K562 (cell line): ENCODE results near the gene NPY2R. TPM values are rescaled to one million over a fixed set of nuclear protein-coding genes. Genes with fewer than 3 reads are reported as not detected.

ENCODE experiments used
- ATAC-seq: fragments of 200-7000 bp; cut with Tn5 transposase; 3 replicates; pipeline ENCODE4 v1.9.1; 2020; ENCODE audit warnings: moderate library complexity
- BruUV-seq: library from RNA; stranded (reverse); fragments of 400-500 nt; replicated peaks from 2 replicates; lab custom pipeline; 2021; lab: Mats Ljungman, UMichigan
- CTCF ChIA-PET: fragments of 300-600 bp; formaldehyde crosslinking; extraction: SDS; loops from one replicate; lab custom pipeline; 2021; ENCODE audit warnings: low intra/inter-chr PET ratio; lab: Yijun Ruan, JAX
- POLR2A ChIA-PET: fragments of 300-600, 350-650 bp; sonication (Branson Sonifier 250); formaldehyde crosslinking; extraction: SDS; loops from one replicate; lab custom pipeline; 2021; ENCODE audit warnings: antibody characterized with exemption, inconsistent platforms; lab: Yijun Ruan, JAX
- DNase-seq, 4 experiments: peaks; one replicate each; pipeline versions ENCODE4 v3.0.0 to v3.0.0-alpha.2; 2011 to 2018; ENCODE audit warnings: low spot score in 3 of 4, mixed read lengths in 3 of 4; ENCODE audit errors: extremely low read depth in 1 of 4
- FAIRE-seq: peaks from 2 replicates; lab custom pipeline; 2011; peaks lifted over from hg19 to GRCh38; lab: Jason Lieb, UNC
- H2AFZ ChIP-seq: 2 replicates; pipeline ENCODE4 v1.6.0; 2011; ENCODE audit warnings: low read depth, low read length, control low read depth, inconsistent platforms
- H3K27ac ChIP-seq: fragments of 200-600 bp; 3 replicates; pipeline ENCODE4 v1.8.0; 2011; ENCODE audit warnings: low read depth, mild to moderate bottlenecking, control low read depth, inconsistent platforms, low read length, moderate library complexity, mixed read lengths; ENCODE audit errors: extremely low read depth
- H3K27me3 ChIP-seq, 2 experiments: fragments of 300-600 bp in 1 of 2; 2 replicates in 1 of 2; 3 replicates in 1 of 2; pipeline versions ENCODE4 v1.6.0 to v1.8.0; 2011; ENCODE audit warnings: inconsistent platforms in 2 of 2, low read length in 2 of 2, mild to moderate bottlenecking in 1 of 2, mixed read lengths in 1 of 2, moderate library complexity in 1 of 2; ENCODE audit not compliant: control insufficient read depth in 2 of 2, insufficient read depth in 2 of 2
- H3K36me3 ChIP-seq: fragments of 300-600 bp; 3 replicates; pipeline ENCODE4 v1.8.0; 2011; ENCODE audit warnings: mild to moderate bottlenecking, low read length, inconsistent platforms; ENCODE audit not compliant: control insufficient read depth, insufficient read depth
- H3K4me1 ChIP-seq, 2 experiments: fragments of 200-600 bp in 1 of 2; replicated peaks in 1 of 2; 2 replicates in 1 of 2; 3 replicates in 1 of 2; pipeline versions ENCODE4 v1.5.1 to v1.8.0; 2011; ENCODE audit warnings: inconsistent platforms in 2 of 2, low read length in 2 of 2, mild to moderate bottlenecking in 1 of 2, mixed read lengths in 1 of 2, moderate library complexity in 1 of 2; ENCODE audit not compliant: control insufficient read depth in 2 of 2, insufficient read depth in 2 of 2
- H3K4me2 ChIP-seq: 2 replicates; pipeline ENCODE4 v1.6.1; 2011; ENCODE audit warnings: low read length, control low read depth, inconsistent platforms, mixed read lengths; ENCODE audit not compliant: insufficient read depth
- H3K4me3 ChIP-seq: fragments of 200-600 bp; sonication (generic), shearing (Covaris generic); 2 replicates; pipeline ENCODE4 v1.5.1; 2016; ENCODE audit warnings: control low read depth, inconsistent platforms
- H3K79me2 ChIP-seq: fragments of 200-600 bp; 3 replicates; pipeline ENCODE4 v1.8.0; 2011; ENCODE audit warnings: low read length, inconsistent platforms; ENCODE audit not compliant: control insufficient read depth, insufficient read depth
- H3K9ac ChIP-seq, 2 experiments: 2 replicates each; pipeline versions ENCODE4 v1.6.0 to v1.6.1; 2011; ENCODE audit warnings: low read depth in 2 of 2, low read length in 2 of 2, control low read depth in 1 of 2, inconsistent platforms in 1 of 2, mild to moderate bottlenecking in 1 of 2, mixed read lengths in 1 of 2; ENCODE audit not compliant: insufficient read depth in 1 of 2
- H3K9me1 ChIP-seq: one replicate; pipeline ENCODE4 v1.6.0; 2011; ENCODE audit warnings: inconsistent platforms, mild to moderate bottlenecking, low read length, moderate library complexity; ENCODE audit not compliant: control insufficient read depth, insufficient read depth
- H3K9me3 ChIP-seq: replicated peaks from 2 replicates; pipeline ENCODE4 v1.5.1; 2011; ENCODE audit warnings: low read depth, low read length, inconsistent platforms; ENCODE audit not compliant: control insufficient read depth, insufficient read depth
- H4K20me1 ChIP-seq: replicated peaks from 2 replicates; pipeline ENCODE4 v1.6.1; 2011; ENCODE audit warnings: low read length, inconsistent platforms, mixed read lengths; ENCODE audit not compliant: control insufficient read depth, insufficient read depth
- ELF2 ChIP-seq: fragments of 250-450 bp; sonication (Bioruptor Pico); IDR thresholded peaks from 2 replicates; pipeline ENCODE4 v1.5.0; 2021; ENCODE audit warnings: mild to moderate bottlenecking
- KDM2B ChIP-seq: fragments of 250-450 bp; sonication (Bioruptor Pico); IDR thresholded peaks from 2 replicates; pipeline ENCODE4 v1.8.0; 2021; ENCODE audit warnings: mild to moderate bottlenecking, moderate library complexity
- MCM7 ChIP-seq, 2 experiments: fragments of 450-650 bp; IDR thresholded peaks; 2 replicates each; pipeline ENCODE4 v1.6.1; 2016 to 2018
- POU5F1 ChIP-seq: fragments of 150-350 bp; IDR thresholded peaks from 2 replicates; pipeline ENCODE4 v1.6.1; 2014; ENCODE audit warnings: borderline replicate concordance, low read length, low read depth, mild to moderate bottlenecking; ENCODE audit not compliant: partially characterized antibody
- SAFB2 ChIP-seq: fragments of 200-400 bp; formaldehyde crosslinking; IDR thresholded peaks from 2 replicates; pipeline ENCODE4 v1.6.1; 2018; ENCODE audit warnings: borderline replicate concordance, low read length, low read depth, moderate library complexity; ENCODE audit not compliant: severe bottlenecking
- SMARCB1 ChIP-seq: IDR thresholded peaks from 2 replicates; pipeline ENCODE4 v1.6.1; 2011; ENCODE audit warnings: improper control_type of control experiment, low read depth; ENCODE audit not compliant: insufficient read length
- TCF7L2 ChIP-seq: fragments of 150-350 bp; IDR thresholded peaks from 2 replicates; pipeline ENCODE4 v1.6.1; 2016; ENCODE audit warnings: low read depth, mild to moderate bottlenecking, low read length, moderate library complexity
- WGBS: fragments of 100-300 bp; shearing (Covaris generic); methylation state at CpG from one replicate; pipeline ENCODE4 v1.1.6; 2016; ENCODE audit warnings: low coverage, mixed read lengths; ENCODE audit not compliant: insufficient coverage; ENCODE audit errors: missing lambda C conversion rate; 5-methylcytosine and 5-hydroxymethylcytosine counted together
- in situ Hi-C: fragments of 300-500 bp; cut with MboI; formaldehyde crosslinking; loops from 4 replicates; pipeline ENCODE4 v1.15.0; 2018; ENCODE audit warnings: inconsistent platforms, mixed read lengths
- intact Hi-C: fragments of 100-400 bp; cut with micrococcal nuclease; formaldehyde crosslinking; loops from 2 replicates; pipeline ENCODE4 v1.14.2; 2022
- polyA plus RNA-seq, 8 experiments: library from polyadenylated mRNA; depleted of rRNA in 4 of 8; stranded (reverse) in 5 of 8; unstranded in 3 of 8; fragments of >200 nt; fragmentation: Nextera tagmentation in 2 of 8; fragmentation: Illumina TruSeq in 1 of 8; extraction: Ambion mirVana in 2 of 8; extraction: Trizol in 1 of 8; gene quantifications; 2 replicates each; pipeline versions ENCODE4 v1.2.1 to v1.2.3, GENCODE V29; 2011 to 2014; ENCODE audit warnings: inconsistent platforms in 1 of 8, missing spikeins in 1 of 8
- total RNA-seq, 7 experiments: library from RNA; depleted of rRNA in 6 of 7; stranded (reverse); fragments of >200 nt in 6 of 7; fragmentation: Illumina TruSeq in 2 of 7; extraction: Trizol in 2 of 7; gene quantifications; 2 replicates each; pipeline versions ENCODE4 v1.2.1 to v1.2.3, GENCODE V29; 2011 to 2021; ENCODE audit warnings: low replicate concordance in 1 of 7
- TF ChIP-seq, protein P1 (sequence below): fragments of 250-450 bp; sonication (Bioruptor Pico); IDR thresholded peaks from 2 replicates; pipeline ENCODE4 v1.8.0; 2022; ENCODE audit warnings: inconsistent platforms
- TF ChIP-seq, protein P2 (sequence below): fragments of 250-450 bp; sonication (Bioruptor Pico); IDR thresholded peaks from 2 replicates; pipeline ENCODE4 v1.4.0; 2020; ENCODE audit warnings: mild to moderate bottlenecking, moderate library complexity
- TF ChIP-seq, protein P3 (sequence below): fragments of 450-650 bp; formaldehyde crosslinking; IDR thresholded peaks from 2 replicates; pipeline ENCODE4 v1.4.0; 2020; ENCODE audit warnings: mild to moderate bottlenecking, mixed read lengths
- TF ChIP-seq, protein P4 (sequence below), 2 experiments: fragments of 250-450 bp in 1 of 2; fragments of 450-650 bp in 1 of 2; sonication (Bioruptor Pico) in 1 of 2; IDR thresholded peaks; 2 replicates each; pipeline versions ENCODE4 v1.6.1 to v1.8.0; 2016 to 2021; ENCODE audit warnings: mild to moderate bottlenecking in 2 of 2, moderate library complexity in 2 of 2, missing compliant biosample characterization in 1 of 2, missing genetic modification characterization in 1 of 2

Gene NPY2R
- total and polyA plus RNA-seq, 9 of the 15 experiments (the other 6 are each of a cell fraction or from before 2014, with no cell fraction given): not detected

DNA sequence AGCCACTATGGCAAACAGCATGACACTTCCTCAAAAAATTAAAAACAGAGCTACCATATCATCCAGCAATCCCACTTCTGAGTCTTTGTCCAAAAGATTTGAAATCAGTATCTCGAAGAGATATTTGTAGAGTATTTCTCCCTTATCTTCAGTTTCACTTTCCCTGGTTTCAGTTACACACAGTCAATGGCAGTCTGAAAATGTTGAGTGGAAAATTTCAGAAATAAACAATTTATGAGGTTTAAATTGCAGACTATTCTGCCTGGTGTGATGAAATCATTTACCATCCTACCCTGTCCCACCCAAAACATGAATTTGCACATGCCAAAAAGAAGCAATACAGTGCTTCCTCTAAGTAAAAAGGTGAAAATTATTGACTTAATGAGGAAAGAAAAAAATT is 43.9 kb downstream of the NPY2R start (continued):
- TF ChIP-seq, protein P1, sequence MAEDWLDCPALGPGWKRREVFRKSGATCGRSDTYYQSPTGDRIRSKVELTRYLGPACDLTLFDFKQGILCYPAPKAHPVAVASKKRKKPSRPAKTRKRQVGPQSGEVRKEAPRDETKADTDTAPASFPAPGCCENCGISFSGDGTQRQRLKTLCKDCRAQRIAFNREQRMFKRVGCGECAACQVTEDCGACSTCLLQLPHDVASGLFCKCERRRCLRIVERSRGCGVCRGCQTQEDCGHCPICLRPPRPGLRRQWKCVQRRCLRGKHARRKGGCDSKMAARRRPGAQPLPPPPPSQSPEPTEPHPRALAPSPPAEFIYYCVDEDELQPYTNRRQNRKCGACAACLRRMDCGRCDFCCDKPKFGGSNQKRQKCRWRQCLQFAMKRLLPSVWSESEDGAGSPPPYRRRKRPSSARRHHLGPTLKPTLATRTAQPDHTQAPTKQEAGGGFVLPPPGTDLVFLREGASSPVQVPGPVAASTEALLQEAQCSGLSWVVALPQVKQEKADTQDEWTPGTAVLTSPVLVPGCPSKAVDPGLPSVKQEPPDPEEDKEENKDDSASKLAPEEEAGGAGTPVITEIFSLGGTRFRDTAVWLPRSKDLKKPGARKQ (CRISPR knock-in tag): no peak
- TF ChIP-seq TCF7L2: no peak

DNA sequence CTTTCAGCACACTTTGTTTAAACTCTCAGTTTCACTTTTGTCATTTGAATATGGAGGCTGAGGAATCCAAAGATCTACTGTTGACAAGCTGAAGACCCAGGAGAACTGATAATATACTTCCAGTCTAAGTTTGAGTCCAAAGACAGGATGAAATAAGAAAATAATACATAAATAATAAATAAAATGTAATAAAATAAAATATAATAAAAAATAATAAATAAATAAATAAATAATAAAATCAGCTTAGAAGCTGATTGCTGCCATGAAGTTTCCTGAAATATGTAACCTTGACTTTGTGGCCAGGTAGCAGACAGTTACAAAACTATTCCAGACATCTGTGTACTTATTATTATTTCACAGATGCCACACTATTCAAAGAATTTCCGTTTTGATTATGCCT is 55.0 kb downstream of the NPY2R start:
- H4K20me1 ChIP-seq: no peaks in the 10 kb centered on the region
- H3K4me1 ChIP-seq: no peaks in the 10 kb centered on the region
- TF ChIP-seq KDM2B (CRISPR knock-in tag): no peak
- TF ChIP-seq, protein P2, sequence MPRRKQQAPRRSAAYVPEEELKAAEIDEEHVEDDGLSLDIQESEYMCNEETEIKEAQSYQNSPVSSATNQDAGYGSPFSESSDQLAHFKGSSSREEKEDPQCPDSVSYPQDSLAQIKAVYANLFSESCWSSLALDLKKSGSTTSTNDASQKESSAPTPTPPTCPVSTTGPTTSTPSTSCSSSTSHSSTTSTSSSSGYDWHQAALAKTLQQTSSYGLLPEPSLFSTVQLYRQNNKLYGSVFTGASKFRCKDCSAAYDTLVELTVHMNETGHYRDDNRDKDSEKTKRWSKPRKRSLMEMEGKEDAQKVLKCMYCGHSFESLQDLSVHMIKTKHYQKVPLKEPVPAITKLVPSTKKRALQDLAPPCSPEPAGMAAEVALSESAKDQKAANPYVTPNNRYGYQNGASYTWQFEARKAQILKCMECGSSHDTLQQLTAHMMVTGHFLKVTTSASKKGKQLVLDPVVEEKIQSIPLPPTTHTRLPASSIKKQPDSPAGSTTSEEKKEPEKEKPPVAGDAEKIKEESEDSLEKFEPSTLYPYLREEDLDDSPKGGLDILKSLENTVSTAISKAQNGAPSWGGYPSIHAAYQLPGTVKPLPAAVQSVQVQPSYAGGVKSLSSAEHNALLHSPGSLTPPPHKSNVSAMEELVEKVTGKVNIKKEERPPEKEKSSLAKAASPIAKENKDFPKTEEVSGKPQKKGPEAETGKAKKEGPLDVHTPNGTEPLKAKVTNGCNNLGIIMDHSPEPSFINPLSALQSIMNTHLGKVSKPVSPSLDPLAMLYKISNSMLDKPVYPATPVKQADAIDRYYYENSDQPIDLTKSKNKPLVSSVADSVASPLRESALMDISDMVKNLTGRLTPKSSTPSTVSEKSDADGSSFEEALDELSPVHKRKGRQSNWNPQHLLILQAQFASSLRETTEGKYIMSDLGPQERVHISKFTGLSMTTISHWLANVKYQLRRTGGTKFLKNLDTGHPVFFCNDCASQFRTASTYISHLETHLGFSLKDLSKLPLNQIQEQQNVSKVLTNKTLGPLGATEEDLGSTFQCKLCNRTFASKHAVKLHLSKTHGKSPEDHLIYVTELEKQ (CRISPR knock-in tag): no peak
- no peak for TF ChIP-seq SAFB2
- TF ChIP-seq, protein P3, sequence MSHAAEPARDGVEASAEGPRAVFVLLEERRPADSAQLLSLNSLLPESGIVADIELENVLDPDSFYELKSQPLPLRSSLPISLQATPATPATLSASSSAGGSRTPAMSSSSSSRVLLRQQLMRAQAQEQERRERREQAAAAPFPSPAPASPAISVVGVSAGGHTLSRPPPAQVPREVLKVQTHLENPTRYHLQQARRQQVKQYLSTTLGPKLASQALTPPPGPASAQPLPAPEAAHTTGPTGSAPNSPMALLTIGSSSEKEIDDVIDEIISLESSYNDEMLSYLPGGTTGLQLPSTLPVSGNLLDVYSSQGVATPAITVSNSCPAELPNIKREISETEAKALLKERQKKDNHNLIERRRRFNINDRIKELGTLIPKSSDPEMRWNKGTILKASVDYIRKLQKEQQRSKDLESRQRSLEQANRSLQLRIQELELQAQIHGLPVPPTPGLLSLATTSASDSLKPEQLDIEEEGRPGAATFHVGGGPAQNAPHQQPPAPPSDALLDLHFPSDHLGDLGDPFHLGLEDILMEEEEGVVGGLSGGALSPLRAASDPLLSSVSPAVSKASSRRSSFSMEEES (CRISPR knock-in tag): no peak
- TF ChIP-seq ELF2: no peak
- TF ChIP-seq MCM7 (IDR thresholded peaks at IDR 0.05): no peak
- TF ChIP-seq TCF7L2: no peak
- TF ChIP-seq, protein P4, sequence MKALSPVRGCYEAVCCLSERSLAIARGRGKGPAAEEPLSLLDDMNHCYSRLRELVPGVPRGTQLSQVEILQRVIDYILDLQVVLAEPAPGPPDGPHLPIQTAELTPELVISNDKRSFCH (CRISPR knock-in tag; IDR thresholded peaks at IDR 0.05): no peak
- TF ChIP-seq, protein P4 (tag; IDR thresholded peaks at IDR 0.05): no peak
- TF ChIP-seq SMARCB1: no peak
- no peak for TF ChIP-seq POU5F1
- BruUV-seq: no TSS peak
- H2AFZ ChIP-seq: no peak overlapping the region
- H3K27ac ChIP-seq: no peak overlapping the region
- 5% methylated on average over 1 of the region's 1 CpG for WGBS
- no peaks in the 10 kb centered on the region for H3K36me3 ChIP-seq
- ATAC-seq (no peak), FAIRE-seq (no peak), DNase-seq (no peak)
- H3K79me2 ChIP-seq: no peaks in the 10 kb centered on the region
- POLR2A ChIA-PET: no interaction called here
- no peak overlapping the region for H3K9ac ChIP-seq
- H3K27me3 ChIP-seq: no peaks in the 10 kb centered on the region
- no peak overlapping the region for H3K4me3 ChIP-seq
- no peak overlapping the region for H3K4me2 ChIP-seq
- CTCF ChIA-PET: no interaction called here
- H3K9me3 ChIP-seq: no peaks in the 10 kb centered on the region
- intact Hi-C loops (no loop called here), in situ Hi-C loops (no loop called here)
- H3K9me1 ChIP-seq: no peaks in the 10 kb centered on the region
